Left hindlimb (tissue), 1 donor: ENCODE data around the gene RYR2.

Experiments used
- DNase-seq: peaks from one replicate; pipeline ENCODE4 v3.0.0-alpha.2; 2018

The RYR2 gene

GRCh38 chr1:237033061-237033460 lies 8.9 kb upstream of the RYR2 start:
- no peak for DNase-seq

GRCh38 chr1:237033804-237034203 lies 8.2 kb upstream of the RYR2 start:
- DNase-seq: no peak

GRCh38 chr1:237035759-237036158 lies 6.2 kb upstream of the RYR2 start:
- no peak for DNase-seq

GRCh38 chr1:237038211-237038610 lies 3.8 kb upstream of the RYR2 start:
- DNase-seq: no peak

GRCh38 chr1:237040823-237041222 lies 1.2 kb upstream of the RYR2 start:
- no peak for DNase-seq

- DNase-seq: no peak
These were observed 556 bp upstream of the RYR2 start for GRCh38 chr1:237041461-237041794.

- DNase-seq: peak; percentile 42
These were observed 525 bp downstream of the RYR2 start for GRCh38 chr1:237042526-237042891.

GRCh38 chr1:237042892-237043576 lies 1.1 kb downstream of the RYR2 start:
- no peak for DNase-seq

GRCh38 chr1:237043846-237044636 lies 2.1 kb downstream of the RYR2 start:
- DNase-seq: no peak

GRCh38 chr1:237045278-237046016 lies 3.5 kb downstream of the RYR2 start:
- DNase-seq: no peak

GRCh38 chr1:237048803-237049202 lies 6.8 kb downstream of the RYR2 start:
- no peak for DNase-seq

GRCh38 chr1:237050185-237050584 lies 8.2 kb downstream of the RYR2 start:
- DNase-seq: no peak

- no peak for DNase-seq
These were observed 8.9 kb downstream of the RYR2 start for GRCh38 chr1:237050915-237051314.

GRCh38 chr1:237054313-237054712 lies 12.3 kb downstream of the RYR2 start:
- DNase-seq: no peak

- no peak for DNase-seq
These were observed 16.5 kb downstream of the RYR2 start for GRCh38 chr1:237058470-237058869.

GRCh38 chr1:237059244-237059643 lies 17.3 kb downstream of the RYR2 start:
- DNase-seq: no peak

GRCh38 chr1:237062976-237063375 lies 21.0 kb downstream of the RYR2 start:
- no peak for DNase-seq

- DNase-seq: no peak
These were observed 23.9 kb downstream of the RYR2 start for GRCh38 chr1:237065903-237066302.

- DNase-seq: no peak
These were observed 28.5 kb downstream of the RYR2 start for GRCh38 chr1:237070519-237070918.

GRCh38 chr1:237071641-237072420 lies 29.8 kb downstream of the RYR2 start:
- DNase-seq: no peak

GRCh38 chr1:237074371-237075117 lies 32.6 kb downstream of the RYR2 start:
- no peak for DNase-seq

- no peak for DNase-seq
These were observed 42.5 kb downstream of the RYR2 start for GRCh38 chr1:237084341-237085077.
